SJSA1 (cell line): ENCODE results near the gene ERCC3. TPM values are rescaled to one million over a fixed set of nuclear protein-coding genes. Genes with fewer than 3 reads are reported as not detected.
"Not testable (repeated sequence)": the region's sequence is repeated elsewhere in the genome, so short reads cannot be mapped to it uniquely, and the experiment has no call there.

Source experiments
- DNase-seq, 2 experiments: peaks; one replicate each; pipeline ENCODE4 v3.0.0-alpha.2; 2015 to 2020; ENCODE audit warnings: low spot score in 2 of 2, low read depth in 1 of 2
- H3K27ac ChIP-seq: fragments of 250-450 bp; sonication (Bioruptor Pico); 2 replicates; pipeline ENCODE4 v1.5.1; 2020; ENCODE audit warnings: mild to moderate bottlenecking, moderate library complexity
- H3K27me3 ChIP-seq: fragments of 250-450 bp; sonication (Bioruptor Pico); replicated peaks from 2 replicates; pipeline ENCODE4 v1.5.1; 2020; ENCODE audit warnings: mild to moderate bottlenecking, moderate library complexity
- H3K36me3 ChIP-seq: fragments of 250-450 bp; sonication (Bioruptor Pico); 2 replicates; pipeline ENCODE4 v1.5.1; 2020; ENCODE audit warnings: mild to moderate bottlenecking
- H3K4me1 ChIP-seq: fragments of 250-450 bp; sonication (Bioruptor Pico); replicated peaks from 2 replicates; pipeline ENCODE4 v1.6.1; 2021; ENCODE audit warnings: mild to moderate bottlenecking
- H3K4me3 ChIP-seq: fragments of 250-450 bp; sonication (Bioruptor Pico); 2 replicates; pipeline ENCODE4 v1.5.1; 2020; ENCODE audit warnings: mild to moderate bottlenecking
- H3K9me3 ChIP-seq: fragments of 250-450 bp; sonication (Bioruptor Pico); replicated peaks from 2 replicates; pipeline ENCODE4 v1.5.1; 2020; ENCODE audit warnings: mild to moderate bottlenecking
- total RNA-seq: library from RNA; depleted of rRNA; stranded (reverse); fragments of >200 nt; shearing (Covaris generic); gene quantifications from 2 replicates; pipeline ENCODE4 v1.2.3, GENCODE V29; 2014; rRNA removed

The ERCC3 gene
- total RNA-seq, 1 experiment from 2014 or later = 42.0 TPM

DNA sequence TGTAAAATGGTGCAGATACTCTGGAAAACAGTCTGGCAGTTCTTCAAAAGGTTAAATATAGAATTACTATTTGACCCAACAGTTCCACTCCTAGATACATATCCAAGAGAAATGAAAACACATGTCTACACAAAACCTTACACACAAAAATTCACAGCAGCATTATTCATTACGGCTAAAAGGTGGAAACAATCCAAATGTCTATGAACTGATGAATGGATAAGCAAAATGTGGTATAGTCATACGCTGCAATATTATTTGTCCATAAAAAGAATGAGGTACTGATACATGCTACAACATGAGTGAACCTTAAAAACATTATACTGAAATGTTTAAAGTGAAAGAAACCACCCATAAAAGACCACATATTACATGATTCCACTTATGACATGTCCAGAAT is 77.8 kb downstream of the ERCC3 start:
- Histone ChIP-seq H3K36me3 (no peaks in the 10 kb centered on the region), H3K27ac (no peak overlapping the region), H3K27me3 (no peaks in the 10 kb centered on the region; the same call in none of the 2 replicates), H3K9me3 (no peaks in the 10 kb centered on the region), H3K4me1 (peaks cover 20% of the 10 kb centered on the region), H3K4me3 (no peak overlapping the region)
- no peak for DNase-seq

DNA sequence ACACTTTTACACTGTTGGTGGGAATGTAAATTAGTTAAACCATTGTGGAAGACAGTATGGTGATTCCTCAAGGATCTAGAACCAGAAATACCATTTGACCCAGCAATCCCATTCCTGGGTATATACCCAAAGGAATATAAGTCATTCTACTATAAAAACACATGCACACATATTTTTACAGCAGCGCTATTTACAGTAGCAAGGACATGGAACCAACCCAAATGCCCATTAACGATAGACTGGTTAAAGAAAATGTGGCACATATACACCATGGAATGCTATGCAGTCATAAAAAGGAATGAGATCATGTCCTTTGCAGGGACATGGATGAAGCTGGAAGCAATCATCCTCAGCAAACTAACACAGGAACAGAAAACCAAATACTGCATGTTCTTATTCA is 79.7 kb downstream of the ERCC3 start:
- not testable (repeated sequence) for H3K4me3 ChIP-seq, H3K36me3 ChIP-seq, H3K27me3 ChIP-seq, DNase-seq, H3K27ac ChIP-seq, H3K9me3 ChIP-seq
- H3K4me1 ChIP-seq = peaks cover 18% of the 10 kb centered on the region

DNA sequence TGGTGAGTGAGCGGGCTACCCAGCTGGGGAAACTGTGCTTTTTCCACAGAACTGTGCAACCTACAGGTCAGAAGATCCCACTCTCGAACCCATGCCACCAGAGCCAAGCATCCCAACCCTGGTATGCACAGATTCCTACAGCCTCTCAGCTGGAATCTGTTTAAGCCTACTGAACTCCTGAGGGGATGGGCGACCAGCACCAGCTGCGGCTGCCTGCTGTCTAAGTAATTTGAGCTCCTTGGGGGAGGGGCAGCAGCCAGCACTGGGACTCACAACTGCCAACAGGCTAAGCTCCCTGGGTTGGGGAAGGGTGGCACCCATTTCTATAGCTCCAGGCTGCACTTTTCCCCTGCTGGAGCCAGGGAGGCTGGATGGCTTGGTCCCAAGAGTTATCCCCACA is 85.6 kb downstream of the ERCC3 start:
- no peak for DNase-seq
- no peaks in the 10 kb centered on the region for H3K9me3 ChIP-seq
- no peak overlapping the region for H3K27ac ChIP-seq
- H3K4me1 ChIP-seq = no peaks in the 10 kb centered on the region
- no peaks in the 10 kb centered on the region for H3K36me3 ChIP-seq
- H3K4me3 ChIP-seq = no peak overlapping the region
- H3K27me3 ChIP-seq = no peaks in the 10 kb centered on the region

Other genes starting within 250 kb of the ERCC3 start
- 68.6 and 76.5 TPM in 2 replicates for gene BIN1, start 187.0 kb downstream of the ERCC3 start, total RNA-seq
- gene CYP27C1, start 73.8 kb downstream of the ERCC3 start, total RNA-seq = 0.63 and 2.7 TPM in 2 replicates
- 28.8 and 41.7 TPM in 2 replicates for gene MAP3K2, start 93.8 kb upstream of the ERCC3 start, total RNA-seq
- 0.63 TPM in 1 of 2 replicates, not detected in the other for gene PROC, start 124.3 kb upstream of the ERCC3 start, total RNA-seq
- gene IWS1, start 232.3 kb upstream of the ERCC3 start, total RNA-seq = 73.7 and 127 TPM in 2 replicates
- gene MYO7B, start 241.5 kb upstream of the ERCC3 start, total RNA-seq = 1.2 and 1.8 TPM in 2 replicates